CD4-positive, alpha-beta T cell (primary cell): ENCODE measurements around the gene MIDN. TPM values are rescaled to one million over a fixed set of nuclear protein-coding genes. Genes with fewer than 3 reads are reported as not detected.

Experiments used
- ATAC-seq: fragments of 200-7000 bp; cut with Tn5 transposase; one replicate; pipeline ENCODE4 v1.10.0; 2022; ENCODE audit warnings: mild to moderate bottlenecking; ENCODE audit not compliant: poor library complexity
- CTCF ChIA-PET: fragments of 350-600 bp; sonication (Branson Sonifier 250); formaldehyde crosslinking; loops from one replicate; lab custom pipeline; 2021; ENCODE audit warnings: antibody characterized with exemption, inconsistent platforms; lab: Charles Lee
- POLR2A ChIA-PET: fragments of 350-600 bp; sonication (Branson Sonifier 250); formaldehyde crosslinking; loops from one replicate; lab custom pipeline; 2021; ENCODE audit warnings: antibody characterized with exemption, inconsistent platforms; lab: Charles Lee
- DNase-seq, 14 experiments: peaks; one replicate each; pipeline ENCODE4 v3.0.0-alpha.2; 2013 to 2020; ENCODE audit warnings: mixed read lengths in 2 of 14
- H3K27ac ChIP-seq, 2 donors: one replicate each; pipeline versions ENCODE4 v1.5.1 to v1.7.0; 2013; ENCODE audit warnings: low read length in 2 of 2, low read depth in 1 of 2, mild to moderate bottlenecking in 1 of 2
- H3K27me3 ChIP-seq, 2 experiments: 1 replicate in 1 of 2; 2 replicates in 1 of 2; pipeline versions ENCODE4 v1.6.1 to v1.7.0; 2013; ENCODE audit warnings: low read length in 2 of 2, control low read depth in 1 of 2, mild to moderate bottlenecking in 1 of 2, moderate library complexity in 1 of 2; ENCODE audit not compliant: insufficient read depth in 2 of 2, control insufficient read depth in 1 of 2
- H3K36me3 ChIP-seq: one replicate; pipeline ENCODE4 v1.6.1; 2013; ENCODE audit warnings: low read length, control low read depth; ENCODE audit not compliant: insufficient read depth
- H3K4me1 ChIP-seq: one replicate; pipeline ENCODE4 v1.6.1; 2013; ENCODE audit warnings: low read length, control low read depth; ENCODE audit not compliant: insufficient read depth
- H3K4me3 ChIP-seq: one replicate; pipeline ENCODE4 v1.5.1; 2013; ENCODE audit warnings: mild to moderate bottlenecking, low read length, moderate library complexity
- H3K9me3 ChIP-seq, 2 experiments: 1 replicate in 1 of 2; 2 replicates in 1 of 2; pipeline versions ENCODE4 v1.6.1 to v1.7.0; 2013; ENCODE audit warnings: low read length in 2 of 2, mild to moderate bottlenecking in 2 of 2, control low read depth in 1 of 2, moderate library complexity in 1 of 2; ENCODE audit not compliant: control insufficient read depth in 1 of 2, insufficient read depth in 1 of 2
- H3K27ac Mint-ChIP-seq: one replicate; pipeline ENCODE4 v1.8.0; 2020; ENCODE audit warnings: mixed read lengths
- H3K27me3 Mint-ChIP-seq: one replicate; pipeline ENCODE4 v1.8.0; 2021; ENCODE audit warnings: mixed read lengths
- H3K36me3 Mint-ChIP-seq: one replicate; pipeline ENCODE4 v1.8.0; 2021; ENCODE audit warnings: low read depth, mixed read lengths
- H3K4me1 Mint-ChIP-seq: one replicate; pipeline ENCODE4 v1.8.0; 2021; ENCODE audit warnings: low read depth, mixed read lengths
- H3K4me3 Mint-ChIP-seq: one replicate; pipeline ENCODE4 v1.8.0; 2020; ENCODE audit warnings: mild to moderate bottlenecking, mixed read lengths
- H3K9me3 Mint-ChIP-seq: one replicate; pipeline ENCODE4 v1.8.0; 2020; ENCODE audit warnings: mixed read lengths
- intact Hi-C, 2 experiments: fragments of 100-400 bp; cut with DNase I in 1 of 2; cut with micrococcal nuclease in 1 of 2; formaldehyde crosslinking; loops; one replicate each; pipeline versions ENCODE4 v1.15.1 to v1.9.0; 2023 to 2025; cut with DNase I, micrococcal nuclease
- total RNA-seq, 174 experiments: library from RNA in 2 of 174; stranded (reverse) in 2 of 174; gene quantifications; one replicate each; pipeline ENCODE4 v1.2.3 and lab custom pipeline; 2021 to 2026
- TF ChIP-seq, protein P1 (sequence below): fragments of 200-600 bp; IDR thresholded peaks from one replicate; pipeline ENCODE4 v1.8.0; 2022; ENCODE audit warnings: antibody characterized with exemption, mild to moderate bottlenecking

MIDN gene
- total RNA-seq, 2 experiments from 2014 or later, result 214 to 228 TPM

DNA sequence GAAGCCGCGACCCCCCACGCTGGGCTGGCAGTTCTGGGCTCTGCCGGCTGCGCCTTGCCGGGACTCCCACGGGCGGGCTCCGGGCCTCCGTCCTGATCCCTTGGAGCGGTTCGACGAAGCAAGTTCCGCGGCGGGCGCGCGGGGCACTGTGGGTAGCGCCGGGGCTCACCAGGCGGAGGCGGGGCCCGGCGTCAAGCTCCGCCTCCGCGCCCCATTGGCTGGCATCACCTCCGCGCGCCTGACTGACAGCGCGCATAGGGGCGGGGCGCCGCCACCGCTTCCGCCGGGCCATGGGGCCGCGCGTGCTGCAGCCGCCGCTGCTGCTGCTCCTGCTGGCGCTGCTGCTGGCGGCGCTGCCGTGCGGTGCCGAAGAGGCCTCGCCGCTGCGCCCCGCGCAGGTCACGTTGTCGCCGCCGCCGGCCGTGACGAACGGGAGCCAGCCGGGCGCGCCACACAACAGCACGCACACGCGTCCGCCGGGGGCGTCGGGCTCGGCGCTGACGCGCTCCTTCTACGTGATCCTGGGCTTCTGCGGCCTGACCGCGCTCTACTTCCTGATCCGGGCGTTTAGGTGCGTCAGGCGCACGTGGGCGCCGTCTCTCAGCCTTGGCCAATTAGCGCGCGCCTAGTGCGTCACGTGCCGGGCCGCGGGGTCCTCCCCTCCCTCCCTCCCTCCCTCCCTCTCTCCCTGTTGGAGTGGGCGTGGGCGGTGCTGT is 27.0 kb downstream of the MIDN start, which contains the start of gene FAM174C:
TSS of gene FAM174C (plus strand) at position 271 of the 716 bp plus-strand sequence. CDS start at position 291, 20 bp downstream.
- DNase-seq (peak; percentile 88 to 99 (median 95)), ATAC-seq (peak; percentile 74)
- H3K36me3 Mint-ChIP-seq, result peaks cover 75% of the 10 kb centered on the region
- peak within 1 kb of the TSS; percentile 96 for H3K27ac Mint-ChIP-seq
- ChIA-PET CTCF (interaction anchor here (0.6 to 1.4 kb wide), 4 partner anchors 9 to 633 kb away, joined by 3 to 10 read pairs (median 6); no protein-coding TSS in a partner anchor), POLR2A (interaction anchor here (0.6 to 1.8 kb wide), 32 partner anchors 8 to 1152 kb away, joined by 3 to 25 read pairs (median 4); partner anchors contain the start of genes ABCA7, ARHGAP45, ATP5F1D and CNN2)
- Histone ChIP-seq H3K4me3 (peak within 1 kb of the TSS; percentile 91), H3K9me3 (no peaks in the 10 kb centered on the region), H3K27ac (peak within 1 kb of the TSS; percentile 80 to 96), H3K27me3 (no peaks in the 10 kb centered on the region), H3K36me3 (peaks cover 73% of the 10 kb centered on the region), H3K4me1 (peaks cover 75% of the 10 kb centered on the region)
- H3K4me3 Mint-ChIP-seq, result peak within 1 kb of the TSS; percentile 94
- intact Hi-C loops, result loop anchor here (5.0 to 10.0 kb wide), 4 partner anchors 77 to 199 kb away; partner anchors contain the start of genes C19orf25 (in 1 of the 2), DAZAP1 (in 1 of the 2), GAMT (in 1 of the 2) and RPS15 (in 1 of the 2)
- peaks cover 58% of the 10 kb centered on the region for H3K4me1 Mint-ChIP-seq
- TF ChIP-seq, protein P1, sequence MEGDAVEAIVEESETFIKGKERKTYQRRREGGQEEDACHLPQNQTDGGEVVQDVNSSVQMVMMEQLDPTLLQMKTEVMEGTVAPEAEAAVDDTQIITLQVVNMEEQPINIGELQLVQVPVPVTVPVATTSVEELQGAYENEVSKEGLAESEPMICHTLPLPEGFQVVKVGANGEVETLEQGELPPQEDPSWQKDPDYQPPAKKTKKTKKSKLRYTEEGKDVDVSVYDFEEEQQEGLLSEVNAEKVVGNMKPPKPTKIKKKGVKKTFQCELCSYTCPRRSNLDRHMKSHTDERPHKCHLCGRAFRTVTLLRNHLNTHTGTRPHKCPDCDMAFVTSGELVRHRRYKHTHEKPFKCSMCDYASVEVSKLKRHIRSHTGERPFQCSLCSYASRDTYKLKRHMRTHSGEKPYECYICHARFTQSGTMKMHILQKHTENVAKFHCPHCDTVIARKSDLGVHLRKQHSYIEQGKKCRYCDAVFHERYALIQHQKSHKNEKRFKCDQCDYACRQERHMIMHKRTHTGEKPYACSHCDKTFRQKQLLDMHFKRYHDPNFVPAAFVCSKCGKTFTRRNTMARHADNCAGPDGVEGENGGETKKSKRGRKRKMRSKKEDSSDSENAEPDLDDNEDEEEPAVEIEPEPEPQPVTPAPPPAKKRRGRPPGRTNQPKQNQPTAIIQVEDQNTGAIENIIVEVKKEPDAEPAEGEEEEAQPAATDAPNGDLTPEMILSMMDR, result no peak
- H3K27me3 Mint-ChIP-seq, result no peaks in the 10 kb centered on the region
- no peaks in the 10 kb centered on the region for H3K9me3 Mint-ChIP-seq

DNA sequence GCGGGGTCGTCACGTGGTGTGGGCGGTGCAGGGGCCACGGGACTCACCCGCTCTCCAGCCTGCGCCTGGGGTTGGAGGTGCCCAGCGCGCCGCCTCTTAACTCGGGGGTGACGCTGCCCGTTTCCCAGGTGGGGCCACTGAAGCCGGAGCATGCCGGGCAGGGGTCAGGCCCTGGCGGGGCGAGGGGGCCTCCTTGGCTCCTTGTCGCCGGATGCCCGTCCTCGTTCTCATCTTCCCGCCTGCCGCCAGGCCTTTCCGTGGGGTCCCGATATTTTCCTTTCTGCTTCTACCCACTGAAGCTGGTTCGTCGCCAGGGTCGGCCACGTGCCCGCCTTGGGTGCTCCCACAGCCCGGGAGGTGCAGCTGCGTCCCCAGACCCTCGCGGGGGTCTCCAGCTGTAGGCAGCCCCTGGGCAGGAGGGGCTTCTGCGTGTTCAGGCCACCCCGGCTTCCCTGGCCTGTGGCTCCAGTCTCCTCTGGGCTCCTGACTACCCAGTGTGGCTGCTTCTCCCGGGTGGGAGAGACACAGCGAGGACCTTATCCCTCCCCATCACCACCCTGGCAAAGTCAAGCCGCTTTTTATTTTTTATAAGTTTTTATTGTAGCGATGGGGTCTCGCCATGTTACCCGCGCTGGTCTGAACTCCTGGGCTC is 27.7 kb downstream of the MIDN start:
- H3K27me3 ChIP-seq, result no peaks in the 10 kb centered on the region
- ChIA-PET CTCF (interaction anchor here (0.6 to 1.4 kb wide), 2 partner anchors 32 to 633 kb away, joined by 3 to 10 read pairs; no protein-coding TSS in a partner anchor), POLR2A (interaction anchor here (1.3 to 1.8 kb wide), 4 partner anchors 10 to 249 kb away, joined by 6 to 25 read pairs (median 12); partner anchors contain the start of genes ARHGAP45 and CNN2)
- Mint-ChIP-seq H3K27me3 (no peaks in the 10 kb centered on the region), H3K27ac (peak overlapping the region; percentile 96), H3K4me3 (peak overlapping the region; percentile 94), H3K4me1 (peaks cover 52% of the 10 kb centered on the region), H3K36me3 (peaks cover 69% of the 10 kb centered on the region), H3K9me3 (no peaks in the 10 kb centered on the region)
- peak overlapping the region; percentile 91 for H3K4me3 ChIP-seq
- DNase-seq (peak in 1 of 14 experiments; percentile 43), ATAC-seq (no peak)
- H3K36me3 ChIP-seq, result peaks cover 69% of the 10 kb centered on the region
- H3K27ac ChIP-seq, result peak overlapping the region; percentile 77 to 96
- H3K9me3 ChIP-seq, result no peaks in the 10 kb centered on the region
- intact Hi-C loops, result loop anchor here (5.0 to 10.0 kb wide), 4 partner anchors 76 to 199 kb away; partner anchors contain the start of genes C19orf25 (in 1 of the 2), DAZAP1 (in 1 of the 2), GAMT (in 1 of the 2) and RPS15 (in 1 of the 2)
- peaks cover 68% of the 10 kb centered on the region for H3K4me1 ChIP-seq
- TF ChIP-seq, protein P1, result no peak

DNA sequence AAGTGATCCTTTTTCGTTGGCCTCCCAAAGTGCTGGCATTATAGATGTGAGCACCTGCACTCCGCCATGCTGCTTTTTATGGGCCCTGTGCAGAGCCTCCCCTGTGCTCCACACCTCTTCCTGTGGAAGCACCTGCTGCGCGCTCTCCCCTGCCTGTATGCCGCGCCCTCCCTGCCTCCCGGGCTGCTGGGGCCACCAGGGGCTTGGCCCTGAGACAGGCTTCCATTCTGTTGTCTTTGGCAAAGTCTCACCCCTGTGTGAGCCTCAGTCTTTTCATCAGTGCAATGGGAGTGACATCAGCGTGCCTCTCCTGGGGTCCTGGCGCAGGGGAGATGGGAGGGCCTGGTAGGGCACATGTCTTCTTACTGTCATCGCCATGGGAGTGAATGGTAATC is 28.2 kb downstream of the MIDN start:
- peak; percentile 7 for ATAC-seq
- H3K36me3 ChIP-seq, result peaks cover 64% of the 10 kb centered on the region
- H3K4me1 ChIP-seq, result peaks cover 63% of the 10 kb centered on the region
- peaks cover 47% of the 10 kb centered on the region for H3K4me1 Mint-ChIP-seq
- H3K36me3 Mint-ChIP-seq, result peaks cover 64% of the 10 kb centered on the region
- H3K4me3 ChIP-seq, result peak overlapping the region; percentile 91
- H3K27me3 ChIP-seq, result no peaks in the 10 kb centered on the region
- H3K27ac ChIP-seq, result peak overlapping the region; percentile 77 to 96
- TF ChIP-seq, protein P1, result no peak
- no peaks in the 10 kb centered on the region for H3K27me3 Mint-ChIP-seq
- no peaks in the 10 kb centered on the region for H3K9me3 ChIP-seq
- peak overlapping the region; percentile 94 for H3K4me3 Mint-ChIP-seq
- peak overlapping the region; percentile 96 for H3K27ac Mint-ChIP-seq
- DNase-seq, result peak in 6 of 14 experiments; percentile 32 to 70 (median 56)
- intact Hi-C loops, result loop anchor here (5.0 to 10.0 kb wide), 4 partner anchors 76 to 198 kb away; partner anchors contain the start of genes C19orf25 (in 1 of the 2), DAZAP1 (in 1 of the 2), GAMT (in 1 of the 2) and RPS15 (in 1 of the 2)
- POLR2A ChIA-PET, result interaction anchor here (0.9 to 1.8 kb wide), 3 partner anchors 106 to 250 kb away, joined by 4 to 9 read pairs (median 6); partner anchors contain the start of genes ARHGAP45 and CNN2
- CTCF ChIA-PET, result interaction anchor here (1.2 to 1.4 kb wide), 2 partner anchors 28 to 96 kb away, joined by 3 read pairs; no protein-coding TSS in a partner anchor
- no peaks in the 10 kb centered on the region for H3K9me3 Mint-ChIP-seq
